Sigmoid colon (tissue), 4 donors: Measurements from ENCODE around the gene SOBP.

ENCODE experiments used
- POLR2A ChIP-seq, 2 donors: fragments of 450-650 bp; IDR thresholded peaks; one replicate each; pipeline ENCODE4 v1.6.1; 2016; ENCODE audit warnings: antibody characterized with exemption in 2 of 2, mild to moderate bottlenecking in 2 of 2, moderate library complexity in 2 of 2
- POLR2AphosphoS5 ChIP-seq, 4 donors: sonication (generic); formaldehyde crosslinking; IDR thresholded peaks; one replicate each; pipeline ENCODE4 v1.6.1; 2017; ENCODE audit warnings: antibody characterized with exemption in 4 of 4
- TF ChIP-seq, protein P1 (sequence below), 4 experiments: fragments of 450-650 bp in 3 of 4; fragments of 200-600 bp in 1 of 4; IDR thresholded peaks; one replicate each; pipeline ENCODE4 v1.5.1; 2016 to 2019; ENCODE audit warnings: antibody characterized with exemption in 4 of 4, mild to moderate bottlenecking in 3 of 4, moderate library complexity in 2 of 4

- TF ChIP-seq POLR2A (IDR thresholded peaks at IDR 0.05), result no peak
- TF ChIP-seq, protein P1, sequence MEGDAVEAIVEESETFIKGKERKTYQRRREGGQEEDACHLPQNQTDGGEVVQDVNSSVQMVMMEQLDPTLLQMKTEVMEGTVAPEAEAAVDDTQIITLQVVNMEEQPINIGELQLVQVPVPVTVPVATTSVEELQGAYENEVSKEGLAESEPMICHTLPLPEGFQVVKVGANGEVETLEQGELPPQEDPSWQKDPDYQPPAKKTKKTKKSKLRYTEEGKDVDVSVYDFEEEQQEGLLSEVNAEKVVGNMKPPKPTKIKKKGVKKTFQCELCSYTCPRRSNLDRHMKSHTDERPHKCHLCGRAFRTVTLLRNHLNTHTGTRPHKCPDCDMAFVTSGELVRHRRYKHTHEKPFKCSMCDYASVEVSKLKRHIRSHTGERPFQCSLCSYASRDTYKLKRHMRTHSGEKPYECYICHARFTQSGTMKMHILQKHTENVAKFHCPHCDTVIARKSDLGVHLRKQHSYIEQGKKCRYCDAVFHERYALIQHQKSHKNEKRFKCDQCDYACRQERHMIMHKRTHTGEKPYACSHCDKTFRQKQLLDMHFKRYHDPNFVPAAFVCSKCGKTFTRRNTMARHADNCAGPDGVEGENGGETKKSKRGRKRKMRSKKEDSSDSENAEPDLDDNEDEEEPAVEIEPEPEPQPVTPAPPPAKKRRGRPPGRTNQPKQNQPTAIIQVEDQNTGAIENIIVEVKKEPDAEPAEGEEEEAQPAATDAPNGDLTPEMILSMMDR (IDR thresholded peaks at IDR 0.05), result no peak
- no peak for TF ChIP-seq POLR2AphosphoS5 (IDR thresholded peaks at IDR 0.05)
Observed at GRCh38 chr6:107470364-107470763, 19.6 kb upstream of the SOBP start.
